Gastrocnemius medialis (tissue), 4 donors: Measurements from ENCODE around the gene NLRX1. TPM values are rescaled to one million over a fixed set of nuclear protein-coding genes. Genes with fewer than 3 reads are reported as not detected.
"Not testable (repeated sequence)": the region's sequence is repeated elsewhere in the genome, so short reads cannot be mapped to it uniquely, and the experiment has no call there.

Experiments
- ATAC-seq, 2 donors: fragments of 150-250 bp; one replicate each; pipeline ENCODE4 v1.9.1; 2016
- DNase-seq, 2 donors: peaks; one replicate each; pipeline ENCODE4 v3.0.0-alpha.2; 2019
- H3K27ac ChIP-seq, 4 donors: fragments of 200-600 bp; sonication (generic); 1 replicate in 1 of 4; 2 replicates in 3 of 4; pipeline ENCODE4 v1.5.1; 2016 to 2018; ENCODE audit warnings: mild to moderate bottlenecking in 2 of 4, moderate library complexity in 1 of 4
- H3K27me3 ChIP-seq, 3 donors: fragments of 200-600 bp; sonication (generic) in 2 of 3; 1 replicate in 1 of 3; 2 replicates in 2 of 3; pipeline versions ENCODE4 v1.5.1 to v1.6.0; 2016 to 2019; ENCODE audit warnings: mild to moderate bottlenecking in 1 of 3, moderate library complexity in 1 of 3
- H3K36me3 ChIP-seq, 2 donors: fragments of 200-600 bp; sonication (generic) in 1 of 2; one replicate each; pipeline ENCODE4 v1.5.1; 2017 to 2018
- H3K4me1 ChIP-seq, 2 donors: fragments of 200-600 bp; sonication (generic) in 1 of 2; one replicate each; pipeline ENCODE4 v1.5.1; 2016 to 2017; ENCODE audit warnings: mild to moderate bottlenecking in 2 of 2
- H3K4me3 ChIP-seq, 4 donors: fragments of 200-600 bp; sonication (generic) in 3 of 4; 1 replicate in 1 of 4; 2 replicates in 3 of 4; pipeline ENCODE4 v1.5.1; 2016 to 2019; ENCODE audit warnings: mild to moderate bottlenecking in 2 of 4
- H3K9me3 ChIP-seq, 3 donors: fragments of 200-600 bp; sonication (generic) in 2 of 3; 1 replicate in 1 of 3; 2 replicates in 2 of 3; pipeline ENCODE4 v1.5.1; 2016 to 2019
- CTCF ChIP-seq, 5 experiments: fragments of 450-650 bp in 3 of 5; fragments of 200-600 bp in 2 of 5; sonication (generic) in 2 of 5; IDR thresholded peaks in 4 of 5; conservative IDR thresholded peaks in 1 of 5; 1 replicate in 4 of 5; 2 replicates in 1 of 5; pipeline ENCODE4 v1.5.1; 2016 to 2019; ENCODE audit warnings: antibody characterized with exemption in 5 of 5, mild to moderate bottlenecking in 3 of 5, moderate library complexity in 3 of 5
- POLR2A ChIP-seq, 2 donors: fragments of 450-650 bp; IDR thresholded peaks; one replicate each; pipeline ENCODE4 v1.6.1; 2017; ENCODE audit warnings: antibody characterized with exemption in 2 of 2, mild to moderate bottlenecking in 2 of 2, moderate library complexity in 2 of 2
- in situ Hi-C, 4 donors: fragments of 200-750 bp; cut with MboI; loops; one replicate each; pipeline versions ENCODE4 v1.15.0 to v1.8.0; 2017; ENCODE audit warnings: low sequenced_read_pairs in 4 of 4
- intact Hi-C: fragments of 100-400 bp; cut with DNase I; formaldehyde crosslinking; loops from one replicate; pipeline ENCODE4 v1.15.1; 2023; ENCODE audit warnings: low total_unique reads
- total RNA-seq, 4 donors: library from RNA; depleted of rRNA; stranded (reverse); fragments of >200 nt; gene quantifications; one replicate each; pipeline versions ENCODE4 v1.1.0 to v1.2.3, GENCODE V29; 2016

The NLRX1 gene
- total RNA-seq, 4 donors from 2014 or later = 12.2 to 21.3 (median 16.4) TPM

DNA sequence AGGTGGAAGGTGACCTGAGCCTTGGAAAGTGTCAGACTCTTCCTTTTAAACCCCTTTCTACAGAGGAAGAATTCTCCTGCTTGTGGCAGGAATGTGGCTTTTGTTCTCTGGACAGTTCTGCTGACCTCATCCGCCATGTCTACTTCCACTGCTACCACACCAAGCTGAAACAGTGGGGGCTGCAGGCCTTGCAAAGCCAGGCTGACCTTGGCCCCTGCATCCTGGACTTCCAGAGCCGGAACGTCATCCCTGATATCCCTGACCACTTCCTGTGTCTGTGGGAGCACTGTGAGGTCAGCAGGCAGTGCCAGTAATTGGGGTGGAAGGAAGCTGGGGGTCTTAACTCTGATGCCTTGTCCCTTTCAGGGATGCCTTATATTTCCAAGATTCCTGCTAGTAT is 37.9 kb upstream of the NLRX1 start:
- intact Hi-C loops (no loop called here), in situ Hi-C loops (no loop called here)
- Histone ChIP-seq H3K27ac (no peak overlapping the region), H3K27me3 (no peaks in the 10 kb centered on the region), H3K4me1 (peaks cover 0 to 4% of the 10 kb centered on the region in 2 donors), H3K9me3 (no peaks in the 10 kb centered on the region), H3K36me3 (peaks cover 0 to 81% of the 10 kb centered on the region in 2 donors), H3K4me3 (no peak overlapping the region)
- ATAC-seq (no peak), DNase-seq (no peak)
- TF ChIP-seq CTCF (IDR thresholded peaks at IDR 0.05 in 4 of 5, conservative IDR thresholded peaks at IDR 0.05 in 1 of 5) (no peak), POLR2A (IDR thresholded peaks at IDR 0.05) (no peak)

- DNase-seq (no peak), ATAC-seq (no peak)
- H3K36me3 ChIP-seq = peaks cover 0 to 53% of the 10 kb centered on the region in 2 donors
Measured at GRCh38 chr11:119134389-119134978, 34.0 kb upstream of the NLRX1 start.

GRCh38 chr11:119139276-119139675 is 29.2 kb upstream of the NLRX1 start:
- H3K27me3 ChIP-seq, H3K4me3 ChIP-seq, H3K36me3 ChIP-seq, H3K27ac ChIP-seq, H3K9me3 ChIP-seq, H3K4me1 ChIP-seq, intact Hi-C loops, in situ Hi-C loops, DNase-seq, ATAC-seq: not testable (repeated sequence)

More at GRCh38 chr11:119134389-119134978, 34.0 kb upstream of the NLRX1 start:
- TF ChIP-seq POLR2A (IDR thresholded peaks at IDR 0.05) (no peak), CTCF (IDR thresholded peaks at IDR 0.05 in 4 of 5, conservative IDR thresholded peaks at IDR 0.05 in 1 of 5) (peak in 1 of 5 experiments; percentile 32)
- Histone ChIP-seq H3K27ac (no peak overlapping the region), H3K27me3 (no peaks in the 10 kb centered on the region), H3K4me1 (no peaks in the 10 kb centered on the region), H3K9me3 (no peaks in the 10 kb centered on the region), H3K4me3 (no peak overlapping the region)
- in situ Hi-C loops (no loop called here), intact Hi-C loops (no loop called here)

- DNase-seq (peak; percentile 16 to 43), ATAC-seq (peak; percentile 81 to 82)
- Histone ChIP-seq H3K27me3 (peaks cover 4 to 20% (median 7%) of the 10 kb centered on the region in 3 donors), H3K4me3 (no peak overlapping the region), H3K4me1 (peaks cover 4 to 14% of the 10 kb centered on the region in 2 donors), H3K9me3 (no peaks in the 10 kb centered on the region), H3K27ac (no peak overlapping the region), H3K36me3 (no peaks in the 10 kb centered on the region)
- in situ Hi-C loops = loop anchor here in 1 of 4 donors (10.0 kb wide), 1 partner anchor 50 kb away; no protein-coding TSS in a partner anchor
- TF ChIP-seq CTCF (IDR thresholded peaks at IDR 0.05 in 4 of 5, conservative IDR thresholded peaks at IDR 0.05 in 1 of 5) (peak; percentile 39 to 72 (median 60)), POLR2A (IDR thresholded peaks at IDR 0.05) (no peak)
- intact Hi-C loops = loop anchor here (1.0 to 5.0 kb wide), 2 partner anchors 52 to 172 kb away; partner anchors contain the start of gene MCAM
Measured at GRCh38 chr11:119144825-119145486, 23.6 kb upstream of the NLRX1 start.

GRCh38 chr11:119145551-119145950 is 23.0 kb upstream of the NLRX1 start:
- Histone ChIP-seq H3K27ac (no peak overlapping the region), H3K27me3 (peaks cover 4 to 20% (median 10%) of the 10 kb centered on the region in 3 donors), H3K4me1 (peaks cover 4 to 14% of the 10 kb centered on the region in 2 donors), H3K36me3 (no peaks in the 10 kb centered on the region), H3K9me3 (no peaks in the 10 kb centered on the region), H3K4me3 (no peak overlapping the region)
- no peak for DNase-seq
- no peak for ATAC-seq
- intact Hi-C loops (loop anchor here (1.0 to 5.0 kb wide), 2 partner anchors 52 to 172 kb away; partner anchors contain the start of gene MCAM), in situ Hi-C loops (loop anchor here in 1 of 4 donors (10.0 kb wide), 1 partner anchor 49 kb away; no protein-coding TSS in a partner anchor)
- TF ChIP-seq CTCF (IDR thresholded peaks at IDR 0.05 in 4 of 5, conservative IDR thresholded peaks at IDR 0.05 in 1 of 5) (no peak), POLR2A (IDR thresholded peaks at IDR 0.05) (no peak)
